HG03159 (cell line): Measurements from ENCODE around the gene RAD21L1.

ENCODE experiments used
- ATAC-seq: cut with Tn5 transposase; IDR thresholded peaks from one replicate; pipeline ENCODE4 v1.9.1; 2021; ENCODE audit warnings: mild to moderate bottlenecking, moderate library complexity; ENCODE audit not compliant: unreplicated experiment

The RAD21L1 gene

DNA sequence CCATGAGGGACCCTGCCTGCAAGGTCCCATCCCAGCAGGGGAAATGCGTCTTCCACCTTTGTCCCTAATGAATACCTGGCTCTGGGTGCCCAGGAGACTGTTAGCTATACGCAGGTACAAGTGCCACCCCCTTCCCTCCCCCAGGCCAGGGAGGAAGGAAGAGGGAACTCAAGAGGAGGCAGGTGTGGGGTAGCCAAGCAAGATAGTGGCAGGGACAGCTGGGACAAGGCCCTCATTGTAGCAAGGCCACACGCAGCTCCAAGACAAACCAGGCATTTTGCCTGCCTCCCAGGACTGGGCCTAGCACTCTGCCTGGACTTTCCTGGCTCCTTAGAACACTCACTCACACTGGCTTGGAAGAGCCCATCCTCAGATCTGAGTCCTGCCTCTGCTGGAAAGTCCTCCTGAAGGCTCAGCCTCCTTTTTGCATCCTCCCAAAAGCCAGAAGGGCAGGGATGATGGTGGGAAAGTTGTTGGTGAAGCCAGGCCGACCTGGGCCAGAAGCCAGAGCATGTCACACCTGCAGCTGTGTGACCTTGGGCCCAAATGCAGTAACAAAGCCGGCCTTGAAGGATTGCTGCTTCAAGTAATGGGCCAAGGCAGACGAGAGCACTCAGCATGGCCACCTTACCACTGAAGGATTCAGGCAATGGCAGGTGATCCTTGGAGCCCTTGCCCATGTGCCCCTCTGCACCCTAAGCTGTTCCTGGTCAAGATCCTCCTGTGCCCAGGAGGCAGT, 68.0 kb downstream of the RAD21L1 start:
- ATAC-seq = no peak

DNA sequence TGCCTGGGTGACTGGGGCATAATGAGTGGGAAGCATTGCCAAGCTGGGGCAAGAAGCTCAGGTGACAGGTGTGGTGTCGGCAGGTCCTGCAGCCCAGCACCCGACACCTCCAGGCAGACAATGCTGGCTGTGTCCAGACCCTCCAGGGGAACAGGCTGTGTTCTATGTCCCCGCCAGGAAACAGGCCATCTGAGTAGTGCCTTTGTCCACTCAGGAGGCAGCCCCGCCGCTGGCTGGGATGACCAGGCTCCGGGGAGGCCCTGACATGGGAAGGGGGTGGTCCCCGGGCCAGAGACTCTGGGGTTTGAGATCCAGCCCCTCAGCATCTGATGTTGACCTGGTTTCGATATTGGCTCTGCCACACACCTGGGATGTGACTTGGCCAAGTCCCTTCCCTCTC, 68.7 kb downstream of the RAD21L1 start:
- no peak for ATAC-seq

DNA sequence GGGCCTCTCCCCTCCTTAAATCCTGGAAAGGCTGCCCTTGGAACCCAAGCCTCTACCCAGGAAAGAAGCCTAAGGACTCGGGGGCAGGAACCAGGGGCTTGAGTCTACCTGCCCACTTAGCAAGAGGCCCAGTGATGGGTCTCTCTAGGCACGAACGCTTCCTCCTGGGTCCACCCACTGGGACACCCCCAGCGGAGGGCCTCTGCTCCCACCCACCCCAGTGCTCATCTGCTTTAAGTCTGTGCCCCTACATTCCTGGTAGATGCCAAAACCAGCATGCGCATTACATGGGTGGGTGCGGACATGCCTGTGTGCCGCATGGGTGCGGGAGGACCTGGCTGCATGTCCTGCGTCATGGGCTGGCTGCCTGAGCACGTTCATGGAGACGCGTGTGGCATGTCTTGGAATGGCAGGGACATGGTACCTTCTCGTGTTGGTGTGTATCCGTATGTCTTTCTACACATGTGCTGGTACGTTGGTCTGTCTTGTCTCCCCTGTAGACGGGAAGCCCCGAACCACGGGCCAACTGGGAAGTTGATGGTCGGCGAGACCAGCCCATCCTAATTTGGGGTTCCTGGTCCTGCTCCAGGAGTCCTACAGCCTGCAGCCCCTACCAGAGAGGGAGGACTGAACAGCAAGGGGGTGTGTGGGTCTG, 69.6 kb downstream of the RAD21L1 start:
- ATAC-seq = no peak

GRCh38 chr20:1296117-1296610, 70.3 kb downstream of the RAD21L1 start:
- no peak for ATAC-seq

DNA sequence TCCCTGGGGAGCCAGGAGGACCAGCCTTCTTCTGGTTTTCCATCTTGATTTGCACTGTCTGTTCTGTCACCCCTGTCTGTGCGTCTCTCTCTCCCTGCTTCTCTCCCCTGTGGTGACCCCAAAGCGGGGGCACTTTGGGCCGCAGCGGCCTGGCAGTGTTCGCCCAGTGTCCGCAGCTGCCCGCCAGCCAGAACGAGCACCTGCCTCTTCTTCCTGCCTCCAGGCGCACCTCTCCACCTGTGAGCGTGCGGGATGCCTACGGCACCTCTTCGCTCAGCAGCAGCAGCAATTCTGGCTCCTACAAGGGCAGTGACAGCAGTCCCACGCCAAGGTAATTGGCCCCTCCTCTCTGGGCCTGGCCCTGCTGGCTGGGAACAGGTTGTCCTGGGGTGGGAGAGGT, 71.1 kb downstream of the RAD21L1 start:
- no peak for ATAC-seq

DNA sequence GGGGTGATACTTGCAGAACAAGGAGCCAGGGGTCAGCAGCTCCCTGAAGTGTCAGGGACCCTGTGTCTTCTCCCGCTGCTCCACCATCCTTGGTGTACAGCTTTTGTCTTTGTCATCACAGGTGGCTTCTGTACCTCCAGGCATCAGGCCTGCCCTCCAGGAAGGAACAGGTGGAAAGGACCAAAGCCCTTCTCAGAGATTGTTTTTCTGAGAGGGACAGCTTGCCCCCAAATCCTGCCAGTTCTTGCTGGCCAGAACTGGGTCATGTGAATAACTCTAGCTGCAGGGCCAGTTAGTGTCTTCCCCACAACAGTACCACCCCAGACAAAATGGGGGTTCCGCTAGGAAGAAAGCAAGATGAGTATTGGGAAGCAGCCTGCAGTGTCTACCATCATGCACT, 71.6 kb downstream of the RAD21L1 start:
- ATAC-seq = no peak

GRCh38 chr20:1298166-1298565, 72.3 kb downstream of the RAD21L1 start:
- ATAC-seq = no peak

- no peak for ATAC-seq
Measured at GRCh38 chr20:1298888-1299511, 73.2 kb downstream of the RAD21L1 start.

DNA sequence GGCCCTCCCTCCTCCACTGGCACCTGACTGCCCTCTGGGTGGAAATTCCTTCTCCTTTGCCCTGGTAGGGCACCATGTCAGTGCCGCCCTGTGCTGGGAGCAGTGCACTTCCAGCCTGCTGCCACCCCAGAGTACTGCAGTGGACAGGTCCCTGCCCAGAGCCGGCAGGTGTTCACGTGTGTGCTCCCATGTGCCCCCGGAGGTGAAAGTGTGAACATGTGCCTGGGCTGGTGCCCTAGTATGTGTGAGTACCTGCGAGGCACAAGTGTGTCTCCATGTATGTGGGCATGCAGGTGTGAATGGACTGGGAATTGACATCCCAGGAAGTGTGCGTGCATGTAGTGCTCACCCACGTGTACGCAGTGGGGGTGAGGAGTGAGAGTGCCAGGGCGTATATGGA, 73.7 kb downstream of the RAD21L1 start:
- ATAC-seq = no peak

DNA sequence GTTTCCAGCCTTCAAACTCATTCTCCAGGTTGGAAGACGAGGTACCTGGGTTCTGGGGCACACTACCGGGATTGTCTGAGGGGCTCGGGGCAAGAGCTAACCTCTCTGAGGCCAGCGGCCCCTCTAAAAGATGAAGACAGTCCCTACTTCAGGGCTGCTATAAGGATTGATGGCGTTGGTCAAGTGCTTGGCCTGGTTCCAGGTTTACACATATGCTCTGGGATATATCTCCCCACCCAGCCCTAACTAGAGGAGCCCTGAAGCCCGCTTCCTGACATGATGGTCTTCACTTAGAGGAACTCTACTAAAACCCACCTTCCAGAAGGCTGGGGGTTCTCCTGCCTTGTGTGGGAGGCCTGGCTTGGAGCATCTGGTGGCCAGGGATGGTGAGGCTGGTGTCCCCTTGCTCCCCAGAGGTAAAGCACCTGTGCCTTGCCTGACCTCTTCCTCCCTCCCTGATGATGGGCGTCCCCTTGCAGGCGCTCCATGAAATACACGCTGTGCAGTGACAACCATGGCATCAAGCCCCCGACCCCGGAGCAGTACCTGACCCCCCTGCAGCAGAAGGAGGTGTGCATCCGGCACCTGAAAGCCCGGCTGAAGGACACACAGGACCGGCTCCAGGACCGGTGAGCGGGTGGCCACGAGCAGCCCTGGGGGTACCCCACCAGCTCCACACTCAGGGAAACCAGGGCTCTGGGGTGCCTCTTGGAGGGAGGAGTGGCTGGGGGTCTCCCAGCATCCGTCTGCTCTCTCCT, 74.4 kb downstream of the RAD21L1 start:
- no peak for ATAC-seq

- no peak for ATAC-seq
Measured at GRCh38 chr20:1301031-1301529, 75.2 kb downstream of the RAD21L1 start.

DNA sequence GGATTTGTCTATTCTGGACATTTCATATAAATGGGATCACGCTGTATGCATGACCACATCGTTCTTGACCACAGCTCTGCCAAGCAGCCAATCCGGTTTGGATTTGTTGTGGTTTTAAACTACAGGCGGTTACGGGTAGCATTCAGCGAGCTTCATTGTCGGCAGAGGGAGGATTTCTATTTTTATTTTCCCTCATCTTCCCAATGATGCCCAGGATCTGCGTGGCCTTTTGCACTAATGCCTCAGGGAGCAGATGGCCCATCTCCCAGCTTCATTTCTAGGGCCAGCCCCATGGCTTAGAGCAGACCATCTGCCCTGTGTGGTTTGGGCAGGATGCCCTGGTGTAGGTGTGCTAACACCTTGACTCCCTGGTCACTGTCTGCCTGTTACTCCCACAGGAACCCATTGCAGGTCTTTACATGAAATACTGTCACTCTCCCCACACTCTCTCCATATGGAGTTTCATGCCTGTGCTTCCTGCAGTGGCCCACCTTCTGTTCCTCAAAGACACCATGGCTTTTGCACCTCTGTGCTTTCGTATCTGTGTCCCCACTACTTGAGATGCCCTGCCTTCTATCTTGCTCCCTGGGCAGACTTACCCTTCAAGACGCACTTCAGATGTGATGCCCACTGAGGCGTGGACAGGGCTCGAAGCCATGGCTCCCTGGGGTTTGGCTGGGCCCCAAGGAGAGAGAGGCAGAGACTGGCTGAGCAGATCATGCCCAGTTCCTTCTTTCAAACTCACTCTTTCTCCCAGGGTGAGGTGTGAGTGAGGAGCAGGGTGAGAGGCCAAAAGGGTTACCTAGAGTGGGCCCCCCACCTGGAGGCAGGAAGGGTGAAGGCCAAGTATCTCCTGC, 77.1 kb downstream of the RAD21L1 start:
- no peak for ATAC-seq

DNA sequence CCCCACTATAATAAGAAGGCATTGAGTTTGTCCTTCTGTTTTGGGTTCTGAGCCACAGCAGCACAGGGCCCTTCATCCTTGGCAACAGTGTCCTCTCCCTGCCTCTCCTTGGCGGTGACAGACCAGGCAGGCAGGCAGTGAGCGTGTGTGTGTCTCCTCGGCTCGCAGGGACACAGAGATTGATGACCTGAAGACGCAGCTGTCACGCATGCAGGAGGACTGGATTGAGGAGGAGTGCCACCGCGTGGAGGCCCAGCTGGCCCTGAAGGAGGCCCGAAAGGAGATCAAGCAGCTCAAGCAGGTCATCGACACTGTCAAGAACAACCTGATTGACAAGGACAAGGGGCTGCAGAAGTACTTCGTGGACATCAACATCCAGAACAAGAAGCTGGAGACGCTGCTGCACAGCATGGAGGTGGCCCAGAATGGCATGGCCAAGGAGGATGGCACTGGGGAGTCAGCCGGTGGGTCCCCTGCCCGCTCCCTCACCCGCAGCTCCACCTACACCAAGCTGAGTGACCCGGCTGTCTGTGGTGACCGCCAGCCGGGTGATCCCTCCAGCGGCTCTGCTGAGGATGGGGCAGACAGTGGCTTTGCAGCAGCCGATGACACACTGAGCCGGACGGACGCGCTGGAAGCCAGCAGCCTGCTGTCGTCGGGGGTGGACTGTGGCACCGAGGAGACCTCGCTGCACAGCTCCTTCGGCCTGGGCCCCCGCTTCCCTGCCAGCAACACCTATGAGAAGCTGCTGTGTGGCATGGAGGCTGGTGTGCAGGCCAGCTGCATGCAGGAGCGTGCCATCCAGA, 79.1 kb downstream of the RAD21L1 start:
- ATAC-seq = no peak
